BE2C (cell line): ENCODE results near the gene REPS2.

Experiments
- DNase-seq: peaks from one replicate; pipeline ENCODE4 v3.0.0-alpha.2; 2020
- H3K27me3 ChIP-seq: fragments of 250-450 bp; sonication (Bioruptor Pico); 2 replicates; pipeline ENCODE4 v1.5.1; 2020; ENCODE audit warnings: mild to moderate bottlenecking
- H3K36me3 ChIP-seq: fragments of 250-450 bp; sonication (Bioruptor Pico); 2 replicates; pipeline ENCODE4 v1.5.1; 2020; ENCODE audit warnings: mild to moderate bottlenecking
- H3K4me1 ChIP-seq: fragments of 250-450 bp; sonication (Bioruptor Pico); 2 replicates; pipeline ENCODE4 v1.5.1; 2020
- H3K4me3 ChIP-seq: 2 replicates; pipeline ENCODE4 v1.5.1; 2011; ENCODE audit warnings: low read depth, low read length
- H3K9me3 ChIP-seq: fragments of 250-450 bp; sonication (Bioruptor Pico); 2 replicates; pipeline ENCODE4 v1.5.1; 2020
- CTCF ChIP-seq: IDR thresholded peaks from 2 replicates; pipeline ENCODE4 v1.5.1; 2012; ENCODE audit warnings: mild to moderate bottlenecking, low read depth, low read length

The REPS2 gene

GRCh38 chrX:16917120-16917519, 29.3 kb upstream of the REPS2 start:
- H3K27me3 ChIP-seq, result no peaks in the 10 kb centered on the region
- no peak overlapping the region for H3K4me3 ChIP-seq
- H3K9me3 ChIP-seq, result no peaks in the 10 kb centered on the region
- no peak for DNase-seq
- no peaks in the 10 kb centered on the region for H3K36me3 ChIP-seq
- no peaks in the 10 kb centered on the region for H3K4me1 ChIP-seq
- TF ChIP-seq CTCF, result no peak

GRCh38 chrX:16918979-16919378, 27.5 kb upstream of the REPS2 start:
- Histone ChIP-seq H3K4me1 (no peaks in the 10 kb centered on the region), H3K27me3 (no peaks in the 10 kb centered on the region), H3K36me3 (no peaks in the 10 kb centered on the region), H3K4me3 (no peak overlapping the region), H3K9me3 (no peaks in the 10 kb centered on the region)
- DNase-seq, result no peak
- TF ChIP-seq CTCF, result no peak

- Histone ChIP-seq H3K9me3 (no peaks in the 10 kb centered on the region), H3K27me3 (no peaks in the 10 kb centered on the region), H3K4me1 (no peaks in the 10 kb centered on the region), H3K36me3 (no peaks in the 10 kb centered on the region), H3K4me3 (no peak overlapping the region)
- no peak for TF ChIP-seq CTCF
- no peak for DNase-seq
Observed at GRCh38 chrX:16920075-16920474, 26.4 kb upstream of the REPS2 start.

- no peaks in the 10 kb centered on the region for H3K27me3 ChIP-seq
- H3K36me3 ChIP-seq, result no peaks in the 10 kb centered on the region
- TF ChIP-seq CTCF, result no peak
- H3K4me3 ChIP-seq, result no peak overlapping the region
- no peaks in the 10 kb centered on the region for H3K9me3 ChIP-seq
- DNase-seq, result no peak
- no peaks in the 10 kb centered on the region for H3K4me1 ChIP-seq
Observed at GRCh38 chrX:16923157-16923556, 23.3 kb upstream of the REPS2 start.

GRCh38 chrX:16924631-16925480, 21.6 kb upstream of the REPS2 start:
- H3K36me3 ChIP-seq, result no peaks in the 10 kb centered on the region
- no peaks in the 10 kb centered on the region for H3K27me3 ChIP-seq
- DNase-seq, result no peak
- TF ChIP-seq CTCF, result no peak
- H3K9me3 ChIP-seq, result no peaks in the 10 kb centered on the region
- H3K4me1 ChIP-seq, result no peaks in the 10 kb centered on the region
- H3K4me3 ChIP-seq, result no peak overlapping the region

- no peaks in the 10 kb centered on the region for H3K27me3 ChIP-seq
- H3K9me3 ChIP-seq, result no peaks in the 10 kb centered on the region
- no peaks in the 10 kb centered on the region for H3K36me3 ChIP-seq
- no peak for DNase-seq
- no peak for TF ChIP-seq CTCF
- no peak overlapping the region for H3K4me3 ChIP-seq
- no peaks in the 10 kb centered on the region for H3K4me1 ChIP-seq
Observed at GRCh38 chrX:16930392-16930791, 16.1 kb upstream of the REPS2 start.
